ENCODE measurements around the gene TAF1B. TPM values are rescaled to one million over a fixed set of nuclear protein-coding genes. Genes with fewer than 3 reads are reported as not detected.

The TAF1B gene
- total RNA-seq, 2 donors from 2014 or later: 12.9 to 19.5 TPM

DNA sequence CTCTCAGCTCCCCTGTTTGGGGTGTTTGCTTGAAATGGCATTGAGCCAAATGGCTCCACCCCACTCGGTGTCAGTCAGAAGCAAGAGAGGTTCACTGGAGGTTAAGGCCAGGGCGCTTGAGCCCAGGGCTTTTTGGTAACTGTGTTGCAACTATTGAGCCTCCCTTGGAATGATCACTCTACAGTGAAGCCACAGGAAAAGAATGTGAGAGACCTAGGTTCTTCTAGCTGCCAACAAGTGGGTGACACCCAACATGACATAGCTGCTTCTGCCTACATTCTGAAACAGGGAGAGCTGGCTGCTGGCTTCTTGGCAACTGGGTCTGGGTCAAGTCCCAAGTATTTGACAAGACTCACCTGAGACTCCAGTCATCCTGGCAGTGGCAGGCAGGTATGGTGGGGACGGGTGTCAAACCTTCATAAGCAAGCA is 101.1 kb downstream of the TAF1B start:
- Histone ChIP-seq H3K27me3 (no peaks in the 10 kb centered on the region), H3K27ac (no peak overlapping the region), H3K4me1 (peaks cover 24% of the 10 kb centered on the region), H3K36me3 (replicated peaks in 1 of 2; ENCODE audit: insufficient read depth in 1 of 2, low read depth in 2 of 2) (no peaks in the 10 kb centered on the region), H3K9me3 (no peaks in the 10 kb centered on the region), H3K4me3 (no peak overlapping the region)
- WGBS, 2 donors: 54 to 59% methylated on average over 3 of the region's 3 CpGs
- intact Hi-C loops (cut with DNase I): no loop called here
- DNase-seq (no peak), ATAC-seq (no peak)
- no peak for TF ChIP-seq POLR2A (IDR thresholded peaks at IDR 0.05)
- TF ChIP-seq, protein P1, sequence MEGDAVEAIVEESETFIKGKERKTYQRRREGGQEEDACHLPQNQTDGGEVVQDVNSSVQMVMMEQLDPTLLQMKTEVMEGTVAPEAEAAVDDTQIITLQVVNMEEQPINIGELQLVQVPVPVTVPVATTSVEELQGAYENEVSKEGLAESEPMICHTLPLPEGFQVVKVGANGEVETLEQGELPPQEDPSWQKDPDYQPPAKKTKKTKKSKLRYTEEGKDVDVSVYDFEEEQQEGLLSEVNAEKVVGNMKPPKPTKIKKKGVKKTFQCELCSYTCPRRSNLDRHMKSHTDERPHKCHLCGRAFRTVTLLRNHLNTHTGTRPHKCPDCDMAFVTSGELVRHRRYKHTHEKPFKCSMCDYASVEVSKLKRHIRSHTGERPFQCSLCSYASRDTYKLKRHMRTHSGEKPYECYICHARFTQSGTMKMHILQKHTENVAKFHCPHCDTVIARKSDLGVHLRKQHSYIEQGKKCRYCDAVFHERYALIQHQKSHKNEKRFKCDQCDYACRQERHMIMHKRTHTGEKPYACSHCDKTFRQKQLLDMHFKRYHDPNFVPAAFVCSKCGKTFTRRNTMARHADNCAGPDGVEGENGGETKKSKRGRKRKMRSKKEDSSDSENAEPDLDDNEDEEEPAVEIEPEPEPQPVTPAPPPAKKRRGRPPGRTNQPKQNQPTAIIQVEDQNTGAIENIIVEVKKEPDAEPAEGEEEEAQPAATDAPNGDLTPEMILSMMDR (IDR thresholded peaks at IDR 0.05): no peak

DNA sequence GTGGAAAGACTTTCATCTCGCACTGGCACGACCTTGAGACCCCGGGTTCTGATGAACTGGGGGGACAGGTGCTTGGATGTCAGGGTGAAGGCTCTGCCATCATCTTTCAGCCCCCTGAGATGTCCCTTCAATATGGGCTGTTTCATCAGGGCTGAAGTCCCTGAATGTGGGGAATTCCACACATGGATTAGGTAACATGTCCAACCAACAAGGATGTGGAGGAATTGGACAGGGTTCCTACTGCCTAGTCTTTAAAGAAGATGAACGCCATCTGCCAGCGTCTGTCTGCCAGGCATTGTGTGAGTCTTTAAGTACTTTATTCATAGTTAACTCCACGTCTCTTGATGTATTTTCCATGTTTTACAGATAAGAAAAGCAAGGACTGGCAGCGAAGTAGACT is 102.3 kb downstream of the TAF1B start:
- DNase-seq (no peak), ATAC-seq (no peak)
- Histone ChIP-seq H3K36me3 (replicated peaks in 1 of 2; ENCODE audit: insufficient read depth in 1 of 2, low read depth in 2 of 2) (no peaks in the 10 kb centered on the region), H3K9me3 (no peaks in the 10 kb centered on the region), H3K4me3 (no peak overlapping the region), H3K27ac (no peak overlapping the region), H3K4me1 (peaks cover 11% of the 10 kb centered on the region), H3K27me3 (no peaks in the 10 kb centered on the region)
- TF ChIP-seq, protein P1 (IDR thresholded peaks at IDR 0.05): no peak
- no peak for TF ChIP-seq POLR2A (IDR thresholded peaks at IDR 0.05)
- WGBS, 2 donors: 42 to 43% methylated on average over 7 of the region's 7 CpGs
- intact Hi-C loops (cut with DNase I): no loop called here

DNA sequence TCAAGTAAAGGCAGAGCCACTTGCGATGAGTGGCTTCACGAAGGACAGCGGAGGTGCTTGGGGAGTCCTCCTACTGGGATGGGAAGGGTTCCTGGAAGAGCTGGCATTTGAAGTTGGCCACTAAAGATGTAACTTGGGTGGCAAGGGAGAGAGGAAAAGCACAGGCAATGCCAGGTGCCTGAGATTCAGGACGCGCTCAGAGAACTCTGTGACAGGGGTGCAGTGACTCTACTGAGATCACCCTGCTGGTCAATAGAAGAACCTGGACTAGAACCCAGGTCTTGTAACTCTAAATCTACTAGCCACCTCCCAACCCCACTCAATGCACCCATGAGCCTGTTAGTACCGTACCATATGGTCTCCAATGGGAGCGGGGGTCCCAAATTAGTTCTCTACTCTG is 102.8 kb downstream of the TAF1B start:
- Histone ChIP-seq H3K9me3 (no peaks in the 10 kb centered on the region), H3K27me3 (no peaks in the 10 kb centered on the region), H3K27ac (no peak overlapping the region), H3K4me3 (no peak overlapping the region), H3K4me1 (peaks cover 8% of the 10 kb centered on the region), H3K36me3 (replicated peaks in 1 of 2; ENCODE audit: insufficient read depth in 1 of 2, low read depth in 2 of 2) (no peaks in the 10 kb centered on the region)
- TF ChIP-seq, protein P1 (IDR thresholded peaks at IDR 0.05): no peak
- TF ChIP-seq POLR2A (IDR thresholded peaks at IDR 0.05): no peak
- ATAC-seq (no peak), DNase-seq (no peak)
- intact Hi-C loops (cut with DNase I): no loop called here
- WGBS, 2 donors: 75 to 79% methylated on average over 7 of the region's 7 CpGs

DNA sequence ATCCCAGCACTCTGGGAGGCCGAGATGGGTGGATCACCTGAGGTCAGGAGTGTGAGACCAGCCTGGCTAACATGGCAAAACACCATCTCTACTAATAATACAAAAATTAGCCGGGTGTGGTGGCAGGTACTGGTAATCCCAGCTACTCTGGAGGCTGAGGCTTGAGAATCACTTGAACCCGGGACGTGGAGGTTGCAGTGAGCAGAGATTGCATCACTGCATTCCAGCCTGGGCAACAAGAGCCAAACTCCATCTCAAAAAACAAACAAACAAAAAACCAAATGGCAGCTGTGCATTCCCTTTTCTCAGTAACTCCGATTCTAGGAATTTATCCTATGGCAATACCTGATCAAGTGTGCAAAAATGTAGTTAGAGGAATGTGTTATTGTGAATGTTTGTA is 103.5 kb downstream of the TAF1B start:
- Histone ChIP-seq H3K4me3 (no peak overlapping the region), H3K36me3 (replicated peaks in 1 of 2; ENCODE audit: insufficient read depth in 1 of 2, low read depth in 2 of 2) (no peaks in the 10 kb centered on the region), H3K27me3 (no peaks in the 10 kb centered on the region), H3K27ac (no peak overlapping the region), H3K4me1 (peaks cover 8% of the 10 kb centered on the region), H3K9me3 (no peaks in the 10 kb centered on the region)
- 86 to 91% methylated on average over 5 of the region's 5 CpGs for WGBS, 2 donors
- no peak for DNase-seq
- no peak for ATAC-seq
- TF ChIP-seq POLR2A (IDR thresholded peaks at IDR 0.05): no peak
- TF ChIP-seq, protein P1 (IDR thresholded peaks at IDR 0.05): no peak
- intact Hi-C loops (cut with DNase I): no loop called here

DNA sequence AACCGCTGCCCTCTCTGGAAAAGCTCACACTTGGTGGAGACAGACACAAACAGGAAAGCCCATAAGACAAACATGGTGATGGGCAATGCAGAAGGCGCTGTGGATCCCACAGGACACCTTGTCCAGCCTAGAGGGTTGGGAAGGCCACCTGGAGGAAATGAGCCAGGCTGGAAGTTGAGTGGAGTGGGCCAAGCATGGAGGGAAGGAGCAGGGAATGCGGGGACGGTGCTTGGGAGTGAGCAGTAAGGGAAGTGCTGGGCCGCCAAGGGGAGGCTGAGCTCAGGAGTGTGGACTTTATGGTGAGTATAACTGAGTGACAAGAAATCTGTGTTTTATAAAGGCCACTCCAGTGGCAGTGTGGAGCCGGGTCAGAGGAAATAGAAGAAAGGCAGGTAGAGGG is 105.4 kb downstream of the TAF1B start:
- no peak overlapping the region for H3K4me3 ChIP-seq
- H3K27ac ChIP-seq: no peak overlapping the region
- no peak for DNase-seq
- intact Hi-C loops (cut with DNase I): no loop called here
- no peaks in the 10 kb centered on the region for H3K27me3 ChIP-seq
- WGBS, 2 donors: 94% methylated on average over 5 to 6 of the region's 6 CpGs
- no peaks in the 10 kb centered on the region for H3K36me3 ChIP-seq (replicated peaks in 1 of 2; ENCODE audit: insufficient read depth in 1 of 2, low read depth in 2 of 2)
- ATAC-seq: no peak
- H3K9me3 ChIP-seq: no peaks in the 10 kb centered on the region
- H3K4me1 ChIP-seq: peaks cover 20% of the 10 kb centered on the region
- TF ChIP-seq, protein P1 (IDR thresholded peaks at IDR 0.05): no peak
- no peak for TF ChIP-seq POLR2A (IDR thresholded peaks at IDR 0.05)

All from body of pancreas (tissue), 4 donors.